Measurements from ENCODE around the gene MAEL. TPM values are rescaled to one million over a fixed set of nuclear protein-coding genes. Genes with fewer than 3 reads are reported as not detected.

MAEL gene
- polyA plus RNA-seq, 1 donor from 2014 or later, result not detected

GRCh38 chr1:166978821-166979220, 10.3 kb upstream of the MAEL start:
- Histone ChIP-seq H3K27me3 (ENCODE audit: insufficient read depth, low read depth, low read length) (peaks cover 23% of the 10 kb centered on the region), H3K27ac (ENCODE audit: low read length) (no peak overlapping the region), H3K36me3 (ENCODE audit: insufficient read depth, low read length) (no peaks in the 10 kb centered on the region), H3K9ac (ENCODE audit: low read length) (no peak overlapping the region), H3K4me3 (ENCODE audit: low read length) (no peak overlapping the region), H3K9me3 (ENCODE audit: low read length) (no peaks in the 10 kb centered on the region), H3K4me2 (ENCODE audit: low read length) (no peak overlapping the region), H3F3A (ENCODE audit: insufficient read depth, low read length, poor library complexity, severe bottlenecking) (no peaks in the 10 kb centered on the region), H2AFZ (ENCODE audit: low read depth, low read length) (no peak overlapping the region), H3K79me2 (replicated peaks; ENCODE audit: insufficient read depth, low read length) (no peaks in the 10 kb centered on the region), H4K20me1 (ENCODE audit: insufficient read depth) (no peaks in the 10 kb centered on the region), H3K9me2 (ENCODE audit: insufficient read depth, low read length) (no peaks in the 10 kb centered on the region)
- no peak for TF ChIP-seq EP300 (conservative IDR thresholded peaks at IDR 0.05; ENCODE audit: poor library complexity, severe bottlenecking)
- no peak for TF ChIP-seq RAD21 (conservative IDR thresholded peaks at IDR 0.05)
- no peak for TF ChIP-seq CTCF (IDR thresholded peaks at IDR 0.05; ENCODE audit: poor library complexity, severe bottlenecking)
- TF ChIP-seq TAF1 (IDR thresholded peaks at IDR 0.05; ENCODE audit: low read depth), result no peak
- no peak for TF ChIP-seq REST (IDR thresholded peaks at IDR 0.05; ENCODE audit: borderline replicate concordance)
- no peak for TF ChIP-seq EZH2 (IDR thresholded peaks at IDR 0.05; ENCODE audit: borderline replicate concordance, insufficient read depth, low read length, poor library complexity, severe bottlenecking)
- no peak for TF ChIP-seq POLR2AphosphoS5 (IDR thresholded peaks at IDR 0.05)
- TF ChIP-seq MXI1 (conservative IDR thresholded peaks at IDR 0.05; ENCODE audit: poor library complexity, severe bottlenecking), result no peak
- no peak for TF ChIP-seq SMC3 (conservative IDR thresholded peaks at IDR 0.05; ENCODE audit: poor library complexity)

- H3K27me3 ChIP-seq (ENCODE audit: insufficient read depth, low read depth, low read length), result peaks cover 13% of the 10 kb centered on the region
- no peak for TF ChIP-seq EP300 (conservative IDR thresholded peaks at IDR 0.05; ENCODE audit: poor library complexity, severe bottlenecking)
- H3K27ac ChIP-seq (ENCODE audit: low read length), result no peak overlapping the region
- H3F3A ChIP-seq (ENCODE audit: insufficient read depth, low read length, poor library complexity, severe bottlenecking), result no peaks in the 10 kb centered on the region
- no peak overlapping the region for H3K4me2 ChIP-seq (ENCODE audit: low read length)
- no peak overlapping the region for H3K4me3 ChIP-seq (ENCODE audit: low read length)
- H4K20me1 ChIP-seq (ENCODE audit: insufficient read depth), result no peaks in the 10 kb centered on the region
- H2AFZ ChIP-seq (ENCODE audit: low read depth, low read length), result no peak overlapping the region
- no peaks in the 10 kb centered on the region for H3K79me2 ChIP-seq (replicated peaks; ENCODE audit: insufficient read depth, low read length)
- no peaks in the 10 kb centered on the region for H3K9me3 ChIP-seq (ENCODE audit: low read length)
- no peaks in the 10 kb centered on the region for H3K9me2 ChIP-seq (ENCODE audit: insufficient read depth, low read length)
- H3K36me3 ChIP-seq (ENCODE audit: insufficient read depth, low read length), result no peaks in the 10 kb centered on the region
- H3K9ac ChIP-seq (ENCODE audit: low read length), result no peak overlapping the region
Measured at GRCh38 chr1:166980383-166980782, 8.7 kb upstream of the MAEL start.

GRCh38 chr1:166980818-166981217, 8.3 kb upstream of the MAEL start:
- H3K9ac ChIP-seq (ENCODE audit: low read length), result no peak overlapping the region
- H3K27ac ChIP-seq (ENCODE audit: low read length), result no peak overlapping the region
- no peaks in the 10 kb centered on the region for H3F3A ChIP-seq (ENCODE audit: insufficient read depth, low read length, poor library complexity, severe bottlenecking)
- no peak overlapping the region for H3K4me2 ChIP-seq (ENCODE audit: low read length)
- H3K79me2 ChIP-seq (replicated peaks; ENCODE audit: insufficient read depth, low read length), result no peaks in the 10 kb centered on the region
- H3K36me3 ChIP-seq (ENCODE audit: insufficient read depth, low read length), result no peaks in the 10 kb centered on the region
- H3K9me2 ChIP-seq (ENCODE audit: insufficient read depth, low read length), result no peaks in the 10 kb centered on the region
- no peak overlapping the region for H3K4me3 ChIP-seq (ENCODE audit: low read length)
- no peaks in the 10 kb centered on the region for H4K20me1 ChIP-seq (ENCODE audit: insufficient read depth)
- TF ChIP-seq TAF1 (IDR thresholded peaks at IDR 0.05; ENCODE audit: low read depth) (no peak), POLR2AphosphoS5 (IDR thresholded peaks at IDR 0.05) (no peak), CTCF (IDR thresholded peaks at IDR 0.05; ENCODE audit: poor library complexity, severe bottlenecking) (no peak), RAD21 (conservative IDR thresholded peaks at IDR 0.05) (no peak), SMC3 (conservative IDR thresholded peaks at IDR 0.05; ENCODE audit: poor library complexity) (no peak), EP300 (conservative IDR thresholded peaks at IDR 0.05; ENCODE audit: poor library complexity, severe bottlenecking) (no peak), MXI1 (conservative IDR thresholded peaks at IDR 0.05; ENCODE audit: poor library complexity, severe bottlenecking) (no peak), REST (IDR thresholded peaks at IDR 0.05; ENCODE audit: borderline replicate concordance) (no peak), EZH2 (IDR thresholded peaks at IDR 0.05; ENCODE audit: borderline replicate concordance, insufficient read depth, low read length, poor library complexity, severe bottlenecking) (no peak)
- peaks cover 10% of the 10 kb centered on the region for H3K27me3 ChIP-seq (ENCODE audit: insufficient read depth, low read depth, low read length)
- H3K9me3 ChIP-seq (ENCODE audit: low read length), result no peaks in the 10 kb centered on the region
- H2AFZ ChIP-seq (ENCODE audit: low read depth, low read length), result no peak overlapping the region

Data from neural cell (in vitro differentiated cells).